Frontal cortex (tissue), 1 donor: Measurements from ENCODE around the gene PHF8. TPM values are rescaled to one million over a fixed set of nuclear protein-coding genes. Genes with fewer than 3 reads are reported as not detected.

Experiments
- small RNA-seq: library from RNA; depleted of rRNA; stranded (forward); fragments of <200 nt; gene quantifications from one replicate; pipeline ENCODE3, GENCODE V24; 2014
- total RNA-seq: library from RNA; depleted of rRNA; stranded (reverse); fragments of >200 nt; gene quantifications from one replicate; pipeline ENCODE4 v1.2.3, GENCODE V29; 2014

The PHF8 gene
- total RNA-seq, 1 donor from 2014 or later: 11.0 TPM

Small RNA genes within 50 kb of the gene (small RNA-seq; reads per million reads assigned to genes)
- 0.13 reads per million for gene RNA5SP505

Other genes with a start within 250 kb of the PHF8 start
- 5.7 TPM for gene FAM120C, start 138.8 kb upstream of the PHF8 start, total RNA-seq